HG02973 (cell line): ENCODE results near the gene COL20A1.
"Not testable (repeated sequence)": the region's sequence is repeated elsewhere in the genome, so short reads cannot be mapped to it uniquely, and the experiment has no call there.

Experiments
- ATAC-seq: cut with Tn5 transposase; IDR thresholded peaks from one replicate; pipeline ENCODE4 v1.9.1; 2021; ENCODE audit warnings: moderate library complexity; ENCODE audit not compliant: unreplicated experiment

The COL20A1 gene

GRCh38 chr20:63292904-63293303, at the start of gene COL20A1:
TSS of gene COL20A1 (plus strand) at chr20:63293186. CDS start at chr20:63295108, 1,922 bp downstream.
- ATAC-seq, result no peak

DNA sequence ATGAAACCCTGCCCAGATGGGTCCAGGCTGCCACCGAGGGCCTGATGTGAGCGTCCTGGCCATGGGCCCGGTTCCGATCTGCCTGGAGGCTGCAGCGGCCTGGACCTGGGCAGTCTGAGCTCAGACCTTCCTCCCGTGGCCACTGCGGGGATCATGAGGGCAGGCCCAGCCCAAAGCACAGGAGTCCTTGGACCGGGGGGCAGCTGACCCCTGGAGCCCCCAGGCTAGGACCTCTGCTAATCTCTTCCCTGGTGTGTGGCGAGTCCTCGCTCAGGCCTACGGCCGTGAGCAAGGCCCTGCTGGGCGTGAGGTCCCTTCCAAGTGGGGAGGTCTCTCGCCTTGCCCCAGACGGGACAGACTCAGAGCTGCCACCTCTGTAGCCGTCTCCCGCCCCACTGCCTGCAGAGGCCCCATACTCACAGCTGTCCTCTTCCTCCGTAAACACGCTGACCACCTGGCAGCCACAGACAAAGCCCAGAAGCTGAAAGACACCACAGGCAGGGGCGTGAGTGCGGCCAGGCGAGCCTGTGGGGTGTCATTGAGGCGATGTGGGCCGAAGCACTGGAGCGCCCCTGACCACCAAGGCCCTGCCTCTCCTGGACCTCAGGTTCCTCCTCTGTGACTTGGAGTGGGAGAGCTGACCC, 49.3 kb upstream of the COL20A1 start:
- no peak for ATAC-seq

- ATAC-seq, result no peak
These were observed 48.5 kb upstream of the COL20A1 start for GRCh38 chr20:63244468-63244867.

- ATAC-seq, result no peak
These were observed 46.3 kb upstream of the COL20A1 start for GRCh38 chr20:63246490-63247288.

GRCh38 chr20:63247671-63248228, 45.2 kb upstream of the COL20A1 start:
- ATAC-seq, result no peak

- ATAC-seq, result no peak
These were observed 44.0 kb upstream of the COL20A1 start for GRCh38 chr20:63248835-63249591.

DNA sequence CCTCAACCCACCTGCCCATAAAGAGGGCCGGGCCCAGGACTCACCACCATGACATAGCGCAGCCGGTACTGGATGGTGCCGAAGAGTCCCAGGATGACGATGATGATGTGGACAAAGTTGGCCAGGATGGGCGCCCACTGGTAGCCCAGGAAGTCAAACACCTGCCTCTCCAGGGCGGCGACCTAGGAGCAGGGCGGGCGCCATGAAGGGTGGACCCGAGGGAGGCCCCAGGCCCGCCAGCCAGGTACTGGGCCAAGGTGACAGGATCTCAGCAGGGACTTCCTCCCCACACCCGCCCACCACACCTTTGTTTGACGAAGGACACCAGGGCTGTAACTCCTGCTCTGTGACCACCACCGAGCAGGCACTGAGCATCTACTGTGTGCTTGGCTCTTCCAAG, 43.1 kb upstream of the COL20A1 start:
- no peak for ATAC-seq

GRCh38 chr20:63251350-63251749, 41.6 kb upstream of the COL20A1 start:
- not testable (repeated sequence) for ATAC-seq

GRCh38 chr20:63252284-63252711, 40.7 kb upstream of the COL20A1 start:
- ATAC-seq, result no peak

DNA sequence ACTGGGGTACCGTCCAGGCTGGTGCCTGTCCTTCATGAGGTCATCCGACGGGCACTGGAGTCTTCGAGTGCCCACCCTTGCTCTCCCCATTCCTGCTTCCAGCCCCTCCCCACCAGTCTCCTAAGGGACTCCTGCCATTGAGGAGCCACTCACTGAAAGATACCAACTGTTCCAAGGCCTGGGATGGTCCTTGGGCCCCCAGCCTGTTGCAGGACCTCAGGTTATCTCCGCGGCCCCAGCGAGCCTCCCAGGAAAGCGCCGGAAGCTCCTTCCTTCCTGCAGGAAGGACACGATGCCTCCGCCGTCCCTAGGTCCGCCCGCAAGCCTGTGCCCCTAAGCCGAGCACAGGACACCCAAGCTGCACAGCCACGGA, 39.9 kb upstream of the COL20A1 start:
- ATAC-seq, result no peak

DNA sequence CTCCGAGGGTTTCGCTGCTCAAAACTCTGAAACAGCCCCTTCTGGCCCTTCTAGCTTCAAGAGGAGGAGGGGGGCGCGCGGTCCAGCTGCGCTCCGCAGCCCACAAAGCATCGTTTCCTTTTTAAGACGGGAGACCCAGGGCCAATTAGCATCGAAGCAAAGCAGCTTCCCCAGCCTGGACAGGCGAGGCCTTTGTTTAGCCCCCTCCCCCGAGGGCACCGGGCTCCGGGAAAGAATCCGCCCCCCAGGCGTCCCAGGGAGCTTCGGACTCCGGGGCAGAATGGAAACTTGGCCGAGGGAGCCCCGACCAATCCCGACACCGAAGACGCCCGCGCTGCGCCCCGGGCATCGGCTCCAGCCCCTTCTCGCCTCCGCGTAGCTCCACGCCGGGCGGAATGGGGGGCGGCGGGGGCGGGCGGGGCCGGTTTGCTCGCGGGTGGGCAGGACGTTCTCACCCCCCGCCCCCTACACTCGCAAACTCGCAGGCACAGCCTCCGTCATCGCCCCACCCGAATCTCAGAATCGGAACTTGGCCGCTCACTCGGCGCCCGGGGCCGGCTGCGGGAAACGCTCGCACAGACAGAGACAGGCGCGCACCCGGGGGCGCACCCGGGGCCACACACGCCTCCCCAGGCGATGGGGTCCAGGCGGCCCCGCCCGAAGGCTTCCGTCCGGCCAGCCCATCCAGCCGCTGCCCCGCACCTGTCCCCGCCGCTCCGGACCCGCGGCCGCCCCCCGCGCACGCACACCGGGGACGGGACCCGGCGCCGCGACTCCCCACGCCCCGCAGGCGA, 39.4 kb upstream of the COL20A1 start:
- no peak for ATAC-seq

DNA sequence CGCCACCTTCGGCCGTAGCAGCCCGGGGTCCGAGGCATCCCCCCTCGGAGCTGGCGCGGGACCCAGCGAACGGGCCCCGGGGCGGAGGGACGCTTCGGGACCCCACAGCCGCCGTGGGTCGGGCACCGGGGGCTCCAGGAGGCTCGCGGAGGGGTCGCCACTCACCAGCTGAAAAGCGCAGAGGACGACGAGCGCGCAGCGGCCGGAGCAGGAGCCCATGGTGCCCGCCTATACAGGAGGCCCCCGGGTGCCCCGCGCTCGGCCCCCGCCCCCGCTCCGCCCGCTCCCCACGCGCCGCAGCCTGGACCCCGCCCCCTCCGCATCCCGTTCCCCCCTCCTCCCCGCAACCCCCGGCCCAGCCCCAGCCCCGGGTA, 38.8 kb upstream of the COL20A1 start, which contains the start of gene NKAIN4:
Gene NKAIN4 (minus strand): TSS at position 232 of the 374 bp plus-strand sequence. CDS start 13 bp downstream, at position 219.
- no peak for ATAC-seq

DNA sequence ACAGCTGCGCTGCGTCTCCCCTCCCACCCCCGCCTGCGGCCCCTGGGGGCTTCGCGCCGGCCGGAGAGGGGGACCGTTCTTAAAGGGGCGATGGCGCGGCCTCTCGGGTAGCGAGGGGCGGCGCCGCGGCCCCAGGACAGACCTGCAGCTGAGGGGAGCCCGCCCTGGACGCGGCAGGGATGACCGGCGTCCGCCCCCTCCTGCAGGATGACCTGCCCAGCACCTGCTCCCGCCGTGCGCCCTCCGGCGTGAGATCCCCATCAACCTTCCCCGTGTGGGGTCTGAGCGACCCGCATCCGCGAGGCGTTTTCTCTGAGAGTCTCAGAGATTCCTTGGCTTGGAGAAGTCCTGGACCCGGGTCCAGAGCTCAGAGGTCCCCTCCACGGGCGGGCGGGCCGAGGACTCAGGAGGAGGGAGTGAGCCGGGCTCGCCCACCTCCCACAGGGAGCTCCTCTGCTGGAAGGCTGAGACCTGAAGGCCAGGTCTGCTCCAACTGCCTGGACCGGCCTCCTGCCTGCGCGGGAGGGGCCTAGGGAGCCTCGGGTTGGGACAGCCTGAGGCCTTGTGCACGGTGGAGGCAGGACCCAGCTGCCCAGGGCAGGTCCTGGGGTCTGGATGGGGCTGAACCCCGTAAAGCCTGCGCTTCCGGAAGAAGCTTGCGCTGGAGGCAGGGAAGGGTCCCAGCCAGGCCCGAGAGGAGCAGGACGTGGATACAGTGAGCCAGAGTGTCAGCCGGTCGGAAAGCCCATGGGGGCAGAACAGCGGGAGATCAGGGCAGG, 38.2 kb upstream of the COL20A1 start:
- ATAC-seq, result no peak

DNA sequence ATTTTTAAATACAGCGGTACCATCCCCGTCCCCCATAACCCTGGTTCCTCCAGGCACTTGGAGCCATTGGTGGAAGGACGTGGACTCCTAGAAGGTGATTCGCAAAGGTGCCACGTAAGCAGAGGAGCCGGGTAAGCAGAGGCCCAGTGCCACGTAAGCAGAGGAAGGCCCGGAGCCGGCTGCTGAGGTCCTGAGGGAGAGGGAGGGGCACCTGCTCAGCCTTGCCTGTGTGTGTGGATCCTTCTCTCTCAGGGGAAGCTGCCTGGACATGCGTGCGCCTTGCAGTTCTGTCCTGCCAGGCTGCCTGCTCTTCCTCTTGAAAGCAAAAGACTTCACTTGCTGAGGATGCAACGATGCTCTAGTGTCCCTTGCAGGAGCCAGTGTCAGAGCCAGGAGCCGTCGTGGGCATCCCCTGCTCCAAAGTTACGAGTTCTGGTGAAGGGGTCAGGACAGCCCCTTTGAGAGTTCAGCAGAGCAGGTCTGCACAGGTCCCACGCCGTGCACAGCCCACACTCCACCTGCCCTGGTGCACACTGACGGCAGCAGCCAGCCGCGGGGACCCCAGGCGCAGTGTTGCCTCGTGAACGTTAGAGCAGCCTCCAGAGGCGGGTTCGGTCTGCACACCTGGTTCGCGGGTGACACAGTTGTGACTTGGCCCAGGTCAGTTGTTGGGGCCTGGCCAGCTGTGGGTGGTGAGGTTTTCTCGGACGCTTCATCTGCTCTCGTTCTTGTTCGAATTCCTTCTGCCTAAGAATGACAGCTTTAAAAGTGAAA, 36.9 kb upstream of the COL20A1 start:
- no peak for ATAC-seq

GRCh38 chr20:63256954-63257353, 36.0 kb upstream of the COL20A1 start:
- no peak for ATAC-seq

GRCh38 chr20:63257629-63258028, 35.4 kb upstream of the COL20A1 start:
- ATAC-seq, result no peak

DNA sequence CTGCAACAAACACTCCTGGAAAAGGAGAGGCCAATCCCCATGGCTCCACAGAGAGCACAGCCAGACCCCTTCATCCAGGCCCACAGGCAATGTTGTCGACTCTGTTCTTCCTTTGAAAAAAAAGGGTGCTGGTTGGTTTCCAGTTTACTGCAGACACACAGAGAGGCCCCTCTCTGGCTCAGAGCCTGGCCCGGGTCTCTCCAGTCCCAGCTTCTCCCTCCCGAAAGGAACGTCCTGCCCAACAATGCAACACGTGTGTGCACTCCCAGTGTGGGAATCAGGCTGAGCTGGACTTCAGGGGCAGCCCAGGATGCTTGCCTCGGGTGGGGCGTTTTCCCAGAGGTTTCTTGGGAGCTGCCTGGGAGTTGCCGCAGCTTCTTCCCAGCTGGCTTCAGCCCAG, 34.2 kb upstream of the COL20A1 start:
- no peak for ATAC-seq

DNA sequence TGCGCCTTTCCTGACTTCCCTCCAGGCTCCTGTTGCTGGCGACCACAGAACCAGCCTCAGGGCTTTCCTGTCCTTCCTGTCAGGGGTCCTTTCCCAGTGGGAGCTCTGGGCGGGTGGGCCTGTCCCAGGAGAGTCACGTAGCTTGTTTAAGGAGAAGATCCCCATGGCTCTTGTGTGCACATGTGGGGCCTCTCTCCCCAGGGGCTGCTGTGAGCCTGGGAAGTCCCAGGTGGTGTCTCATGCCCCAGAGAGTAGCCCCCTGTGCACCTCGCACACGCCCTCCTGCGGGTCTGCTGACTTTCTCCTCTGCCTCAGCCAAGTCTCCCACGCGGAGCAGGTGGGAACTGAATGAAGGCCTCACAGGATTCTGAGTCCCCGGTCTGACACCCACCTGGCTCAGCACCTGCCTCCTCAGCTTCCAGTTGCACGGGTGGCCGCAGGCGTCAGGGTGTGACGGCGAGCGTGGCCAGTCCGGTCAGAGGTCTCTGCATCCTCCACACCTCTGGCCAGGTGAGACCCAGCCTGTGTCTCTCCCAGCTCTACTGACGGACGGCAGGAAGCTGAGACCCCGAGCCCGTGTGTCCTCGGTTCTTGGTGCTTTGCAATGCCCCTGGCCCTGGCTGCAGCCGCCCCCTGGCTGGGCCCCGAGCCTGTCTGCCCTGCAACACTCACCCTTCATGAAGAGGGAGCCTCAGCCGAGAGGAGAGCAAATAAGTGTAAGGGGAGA, 33.1 kb upstream of the COL20A1 start:
- no peak for ATAC-seq
